NCI-H2171 treated with DMSO at 0.1 percent for 48 hours (cell line): ENCODE results near the gene GASK1A.
"Not testable (repeated sequence)": the region's sequence is repeated elsewhere in the genome, so short reads cannot be mapped to it uniquely, and the experiment has no call there.

Experiments
- DNase-seq: peaks from one replicate; lab custom pipeline; 2025; lab: John Stamatoyannopoulos, UW

GASK1A gene

GRCh38 chr3:42979044-42979972, at the start of gene GASK1A:
TSS of gene GASK1A (plus strand) at chr3:42979311. CDS start at chr3:42979643, 332 bp downstream.
- DNase-seq, result no peak

DNA sequence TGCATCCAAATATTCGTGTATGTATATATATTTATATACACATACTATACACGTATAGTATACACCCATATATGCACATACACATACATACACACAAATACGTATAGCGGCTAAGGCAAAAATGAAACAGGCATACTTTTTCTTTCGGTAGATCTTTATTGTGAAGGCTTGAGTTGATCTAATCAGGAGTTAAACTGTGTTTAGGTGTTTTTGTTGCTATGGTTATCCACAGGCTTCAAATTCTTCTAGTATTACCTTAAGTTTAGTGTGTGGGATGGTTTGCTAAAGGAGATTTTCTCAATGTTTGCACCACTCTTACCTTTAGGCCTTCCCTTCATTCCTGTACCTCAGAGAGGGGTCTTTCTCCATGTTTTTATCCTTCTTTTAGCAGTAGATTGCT, 45.0 kb upstream of the GASK1A start:
- no peak for DNase-seq

- DNase-seq, result no peak
Measured at GRCh38 chr3:42934910-42935309, 44.2 kb upstream of the GASK1A start.

- DNase-seq, result no peak
Measured at GRCh38 chr3:42935472-42935871, 43.6 kb upstream of the GASK1A start.

- no peak for DNase-seq
Measured at GRCh38 chr3:42936157-42936981, 42.7 kb upstream of the GASK1A start.

- DNase-seq, result no peak
Measured at GRCh38 chr3:42937334-42937733, 41.8 kb upstream of the GASK1A start.

GRCh38 chr3:42942693-42943092, 36.4 kb upstream of the GASK1A start:
- no peak for DNase-seq

DNA sequence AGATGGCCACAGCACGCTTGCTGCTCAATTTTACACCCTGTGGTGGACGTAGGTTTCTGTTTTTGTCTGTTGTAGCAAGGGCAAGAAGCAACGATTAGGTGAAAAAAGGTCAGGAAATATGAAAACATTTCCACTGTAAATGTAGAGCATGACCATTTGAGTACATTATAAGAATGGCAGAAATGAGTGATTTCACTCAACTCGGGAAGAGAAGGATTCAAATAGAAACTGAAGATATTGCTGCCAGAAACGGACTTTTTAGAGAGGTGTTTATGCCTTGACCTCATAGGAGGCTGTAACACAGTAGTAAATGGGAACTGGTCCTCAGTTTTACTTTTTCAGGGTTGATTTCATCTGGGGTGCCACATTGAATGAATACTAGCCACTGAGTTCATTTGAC, 33.1 kb upstream of the GASK1A start:
- DNase-seq, result no peak

DNA sequence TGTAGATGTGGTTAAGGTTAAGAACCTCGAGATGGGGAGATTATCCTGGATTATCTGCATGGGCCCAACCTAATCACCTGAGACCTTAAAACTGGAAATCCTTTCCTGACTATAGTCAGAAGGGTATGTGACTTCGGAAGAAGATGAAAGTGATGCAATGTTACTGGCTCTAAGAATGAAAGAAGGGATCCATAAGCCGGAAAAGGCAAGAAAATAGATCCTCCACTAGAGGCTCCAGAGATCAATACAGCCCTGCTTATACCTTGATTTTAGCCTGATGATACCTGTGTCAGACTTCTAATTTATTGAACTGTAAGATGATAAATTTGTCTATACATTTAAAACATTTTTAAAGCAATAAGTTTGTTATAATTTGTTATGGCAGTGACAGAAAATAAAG, 21.5 kb upstream of the GASK1A start:
- no peak for DNase-seq

- no peak for DNase-seq
Measured at GRCh38 chr3:42960282-42960681, 18.8 kb upstream of the GASK1A start.

GRCh38 chr3:42960786-42961185, 18.3 kb upstream of the GASK1A start:
- no peak for DNase-seq

- DNase-seq, result peak; percentile 22
Measured at GRCh38 chr3:42961633-42962032, 17.5 kb upstream of the GASK1A start.

DNA sequence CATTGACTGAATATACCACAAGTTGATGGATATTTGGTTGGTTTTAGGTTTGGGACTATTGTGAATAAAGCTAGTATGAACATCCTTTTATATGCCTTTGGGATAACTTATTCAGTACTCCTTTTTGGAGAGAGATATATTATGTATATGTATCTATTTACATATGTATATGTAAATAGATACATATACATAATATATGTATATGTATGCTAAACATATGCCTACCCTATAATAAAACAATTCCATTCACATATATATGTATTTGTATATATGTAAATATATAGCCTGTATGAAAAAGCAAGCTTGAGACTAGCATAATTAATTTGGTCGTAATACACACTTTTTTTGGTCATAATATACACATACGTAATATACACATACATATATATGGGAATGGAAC, 15.8 kb upstream of the GASK1A start:
- DNase-seq, result no peak

DNA sequence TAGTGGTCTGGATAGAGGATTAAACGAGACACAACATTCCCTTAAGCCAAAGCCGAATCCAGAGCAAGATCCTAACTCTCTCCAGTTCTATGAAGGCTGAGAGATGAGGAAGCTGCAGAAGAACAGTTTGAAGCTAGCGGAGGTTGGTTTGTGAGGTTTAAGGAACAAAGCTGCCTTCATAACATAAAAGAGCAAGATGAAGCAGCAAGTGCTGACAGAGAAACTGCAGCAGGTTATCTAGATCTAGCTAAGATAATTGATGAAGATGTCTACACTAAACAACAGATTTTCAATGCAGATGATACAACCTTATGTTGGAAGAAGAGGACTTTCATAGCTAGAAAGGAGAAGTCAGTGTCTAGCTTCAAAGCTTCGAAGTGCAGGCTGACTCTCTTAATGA, 14.8 kb upstream of the GASK1A start:
- DNase-seq, result no peak

DNA sequence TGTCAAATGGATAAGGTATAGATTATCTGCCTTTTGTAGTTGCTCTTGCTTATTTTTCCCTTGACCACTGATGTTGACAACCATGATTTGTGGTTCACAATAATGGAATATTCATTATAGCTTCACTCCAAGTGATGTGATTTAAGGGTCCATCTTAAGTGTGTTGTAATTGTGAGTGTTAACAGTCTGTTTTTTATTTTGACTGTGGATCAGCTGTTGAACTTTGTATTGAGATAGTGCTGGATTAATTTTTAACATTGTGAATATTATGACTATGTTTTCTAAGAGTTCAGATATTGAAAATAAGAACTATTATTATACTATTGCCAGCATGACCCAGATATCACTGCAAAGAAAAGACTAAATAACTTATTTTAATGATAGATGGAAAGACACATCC, 8.6 kb upstream of the GASK1A start:
- DNase-seq, result no peak

- no peak for DNase-seq
Measured at GRCh38 chr3:42970976-42971772, 7.9 kb upstream of the GASK1A start.

- not testable (repeated sequence) for DNase-seq
Measured at GRCh38 chr3:42974906-42975305, 4.2 kb upstream of the GASK1A start.

DNA sequence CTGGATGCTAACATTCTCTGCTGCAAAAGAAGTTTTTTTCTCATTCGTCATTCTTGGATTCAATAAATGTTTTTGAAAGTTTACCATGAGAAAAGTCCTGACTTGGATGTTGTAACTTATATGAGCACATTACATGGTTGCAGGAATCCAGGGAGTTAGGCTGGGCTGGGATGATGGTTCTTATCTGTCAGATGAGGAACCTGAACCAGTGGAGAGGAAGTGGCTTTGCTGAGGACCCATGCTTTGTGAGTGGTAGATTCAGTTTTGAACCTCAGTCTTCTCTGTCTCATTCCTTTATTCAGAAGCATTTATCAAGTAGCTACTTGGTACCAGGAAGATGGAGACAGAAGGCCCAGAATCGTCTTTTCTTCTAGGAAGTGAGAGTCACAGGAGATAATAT, 3.7 kb upstream of the GASK1A start:
- DNase-seq, result no peak

DNA sequence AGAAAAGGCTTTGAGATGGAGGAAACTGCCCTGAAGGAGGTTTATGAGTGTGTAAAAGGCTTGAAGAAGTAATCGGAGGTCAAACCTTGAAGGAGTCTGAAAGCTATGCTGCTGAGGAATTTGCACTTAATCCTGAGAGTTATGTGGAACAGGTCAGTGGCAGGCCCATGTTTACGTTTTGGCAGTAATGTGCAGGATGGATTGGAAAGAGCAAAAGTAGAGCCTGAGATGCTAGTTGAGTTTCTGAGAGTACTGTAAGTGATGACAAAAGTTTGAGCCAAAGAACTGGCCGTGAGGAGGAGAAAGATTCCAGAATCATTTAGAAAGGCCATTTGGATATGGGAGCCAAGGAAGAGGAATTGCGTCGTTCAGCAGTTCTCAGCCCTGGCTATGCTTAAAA, 3.2 kb upstream of the GASK1A start:
- no peak for DNase-seq

DNA sequence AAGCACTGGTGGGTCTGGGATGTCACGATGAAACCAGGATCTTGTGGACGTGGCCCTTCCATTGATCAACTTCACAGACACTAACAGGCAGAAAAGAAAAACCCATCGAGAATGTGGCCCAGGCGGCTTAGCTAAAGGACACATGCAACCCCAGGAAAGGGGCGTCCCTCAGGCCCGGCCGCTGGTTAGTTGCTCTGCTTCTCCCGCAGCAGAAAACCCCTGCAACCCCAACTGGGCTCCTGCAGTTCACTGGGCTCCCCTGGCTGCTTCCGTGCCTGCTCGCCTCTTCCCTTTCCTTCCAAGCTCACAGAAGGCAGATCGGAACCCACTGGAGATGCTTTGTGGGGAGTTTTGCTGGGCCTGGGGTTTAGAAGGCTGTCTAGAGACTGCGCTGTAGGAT, 1.1 kb downstream of the GASK1A start:
- no peak for DNase-seq

GRCh38 chr3:42980909-42981308, 1.8 kb downstream of the GASK1A start:
- no peak for DNase-seq
